ENCODE measurements around the gene LRIT1.

- no peak for TF ChIP-seq CTCF (IDR thresholded peaks at IDR 0.05)
- TF ChIP-seq POLR2A (IDR thresholded peaks at IDR 0.05), result no peak
Measured at GRCh38 chr10:84196941-84197340, 44.4 kb downstream of the LRIT1 start.
